ENCODE measurements around the gene DSC1. TPM values are rescaled to one million over a fixed set of nuclear protein-coding genes. Genes with fewer than 3 reads are reported as not detected.

The DSC1 gene
- total and polyA plus RNA-seq, 7 donors: 0.09 TPM; not detected in 6

GRCh38 chr18:31195063-31195462 lies 32.4 kb upstream of the DSC1 start:
- intact Hi-C loops (cut with DNase I): no loop called here
- 80 to 81% methylated on average over 3 of the region's 3 CpGs for WGBS, 2 donors
- no peaks in the 10 kb centered on the region for H3K9me3 ChIP-seq

DNA sequence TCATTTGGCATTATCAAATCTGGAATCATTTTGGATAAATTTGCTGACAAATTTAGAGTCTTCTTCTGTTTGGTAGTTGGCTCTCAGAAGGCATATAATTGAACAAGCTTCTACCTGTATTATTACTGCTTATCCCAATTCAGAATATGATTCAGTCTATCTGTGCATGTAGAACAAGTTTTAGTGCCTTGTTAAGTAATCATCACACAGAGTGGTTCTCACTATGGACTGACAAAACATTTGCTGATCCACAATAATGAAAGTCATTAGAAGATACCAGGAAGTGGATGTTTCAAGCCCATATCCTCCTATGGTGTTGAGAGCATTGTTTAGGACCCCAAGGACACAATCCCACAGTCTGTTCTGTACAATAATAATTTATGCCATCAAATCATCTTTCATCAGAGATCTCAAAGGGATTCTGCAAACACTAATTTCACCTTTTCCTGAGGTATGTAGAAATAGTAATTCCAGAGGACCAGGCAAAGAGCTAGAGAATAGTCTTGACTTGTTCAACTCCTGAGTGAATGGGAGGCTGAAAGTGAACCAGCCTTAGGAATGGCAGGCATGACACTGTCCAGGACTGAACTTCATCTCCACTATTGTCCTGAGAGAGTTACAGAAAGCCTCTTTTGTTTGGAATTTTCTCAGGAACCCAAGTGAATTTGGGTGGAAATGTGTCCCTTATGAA lies 29.6 kb upstream of the DSC1 start:
- TF ChIP-seq POLR2AphosphoS5 (IDR thresholded peaks at IDR 0.05) (no peak), POLR2A (IDR thresholded peaks at IDR 0.05) (no peak), CTCF (IDR thresholded peaks at IDR 0.05) (no peak), EP300 (IDR thresholded peaks at IDR 0.05) (no peak)
- no peak for DNase-seq
- Histone ChIP-seq H3K4me1 (no peaks in the 10 kb centered on the region), H3K9me3 (no peaks in the 10 kb centered on the region), H3K36me3 (no peaks in the 10 kb centered on the region), H3K27me3 (no peaks in the 10 kb centered on the region), H3K4me3 (no peak overlapping the region), H3K27ac (no peak overlapping the region)
- intact Hi-C loops (cut with DNase I): no loop called here

More at GRCh38 chr18:31195063-31195462, 32.4 kb upstream of the DSC1 start:
- TF ChIP-seq POLR2A (IDR thresholded peaks at IDR 0.05) (no peak), EP300 (IDR thresholded peaks at IDR 0.05) (no peak), CTCF (IDR thresholded peaks at IDR 0.05) (no peak), POLR2AphosphoS5 (IDR thresholded peaks at IDR 0.05) (no peak)
- Histone ChIP-seq H3K4me3 (no peak overlapping the region), H3K36me3 (no peaks in the 10 kb centered on the region), H3K27ac (no peak overlapping the region), H3K27me3 (no peaks in the 10 kb centered on the region), H3K4me1 (no peaks in the 10 kb centered on the region)
- DNase-seq: no peak

- 48 to 76% methylated on average over 2 of the region's 2 CpGs for WGBS, 2 donors
- Histone ChIP-seq H3K4me1 (no peaks in the 10 kb centered on the region), H3K36me3 (no peaks in the 10 kb centered on the region), H3K27ac (no peak overlapping the region), H3K4me3 (no peak overlapping the region), H3K9me3 (no peaks in the 10 kb centered on the region), H3K27me3 (no peaks in the 10 kb centered on the region)
- no peak for DNase-seq
- TF ChIP-seq POLR2AphosphoS5 (IDR thresholded peaks at IDR 0.05) (no peak), CTCF (IDR thresholded peaks at IDR 0.05) (no peak), EP300 (IDR thresholded peaks at IDR 0.05) (no peak), POLR2A (IDR thresholded peaks at IDR 0.05) (no peak)
- intact Hi-C loops (cut with DNase I): no loop called here
Observed at GRCh38 chr18:31190919-31191318, 28.3 kb upstream of the DSC1 start.

- no peak for DNase-seq
- intact Hi-C loops (cut with DNase I): no loop called here
- Histone ChIP-seq H3K4me3 (no peak overlapping the region), H3K36me3 (no peaks in the 10 kb centered on the region), H3K9me3 (no peaks in the 10 kb centered on the region), H3K27me3 (no peaks in the 10 kb centered on the region), H3K27ac (no peak overlapping the region), H3K4me1 (no peaks in the 10 kb centered on the region)
- 81 to 87% methylated on average over 2 of the region's 2 CpGs for WGBS, 2 donors
- no peak for TF ChIP-seq CTCF (IDR thresholded peaks at IDR 0.05)
- TF ChIP-seq EP300 (IDR thresholded peaks at IDR 0.05): no peak
- no peak for TF ChIP-seq POLR2A (IDR thresholded peaks at IDR 0.05)
- no peak for TF ChIP-seq POLR2AphosphoS5 (IDR thresholded peaks at IDR 0.05)
Observed at GRCh38 chr18:31189757-31190156, 27.1 kb upstream of the DSC1 start.
